Neural cell (in vitro differentiated cells): ENCODE data around the gene ACOXL.

Source experiments
- CTCF ChIP-seq: fragments of 450-650 bp; IDR thresholded peaks from 2 replicates; pipeline ENCODE4 v1.5.1; 2014; ENCODE audit warnings: antibody characterized with exemption, mild to moderate bottlenecking, moderate library complexity; ENCODE audit not compliant: poor library complexity, severe bottlenecking
- EP300 ChIP-seq: fragments of 450-650 bp; conservative IDR thresholded peaks from 2 replicates; pipeline ENCODE4 v1.6.1; 2014; ENCODE audit warnings: antibody characterized with exemption, mild to moderate bottlenecking, moderate library complexity; ENCODE audit not compliant: poor library complexity, severe bottlenecking
- TAF1 ChIP-seq: IDR thresholded peaks from 2 replicates; pipeline ENCODE4 v1.6.1; 2012; ENCODE audit warnings: low read depth

GRCh38 chr2:110971811-110972210 is 239.4 kb downstream of the ACOXL start:
- TF ChIP-seq CTCF = no peak
- TF ChIP-seq EP300 = no peak
- TF ChIP-seq TAF1 = no peak
